SU-DHL-6 (cell line): ENCODE data around the gene INSR.
A peak's percentile ranks its signal among the peaks of the same experiment; 100 is the strongest.

ENCODE experiments used
- H2AFZ ChIP-seq: fragments of 200-600 bp; sonication (generic); 2 replicates; pipeline ENCODE4 v1.6.1; 2014; ENCODE audit warnings: low read depth, mild to moderate bottlenecking, moderate library complexity, mixed read lengths, antibody characterized with exemption, low read length; ENCODE audit not compliant: severe bottlenecking
- H3F3A ChIP-seq: fragments of 200-600 bp; shearing (Covaris generic); 2 replicates; pipeline ENCODE4 v1.6.0; 2016; ENCODE audit warnings: antibody characterized with exemption, mild to moderate bottlenecking; ENCODE audit not compliant: insufficient read depth
- H3K27ac ChIP-seq: fragments of 200-600 bp; sonication (generic); 2 replicates; pipeline ENCODE4 v1.5.1; 2016; ENCODE audit warnings: low read depth, mild to moderate bottlenecking, low read length, moderate library complexity, mixed read lengths
- H3K27me3 ChIP-seq: fragments of 200-600 bp; sonication (generic), shearing (Covaris generic); 2 replicates; pipeline ENCODE4 v1.6.0; 2014; ENCODE audit warnings: mild to moderate bottlenecking, low read length
- H3K36me3 ChIP-seq: fragments of 200-600 bp; sonication (generic); 2 replicates; pipeline ENCODE4 v1.6.1; 2014; ENCODE audit warnings: mild to moderate bottlenecking, low read length, mixed read lengths
- H3K4me2 ChIP-seq: fragments of 300-600, 200-600 bp; shearing (Covaris generic), sonication (generic); 2 replicates; pipeline ENCODE4 v1.6.0; 2014; ENCODE audit warnings: low read length, low read depth, mild to moderate bottlenecking; ENCODE audit not compliant: poor library complexity, severe bottlenecking
- H3K4me3 ChIP-seq: fragments of 200-600 bp; sonication (generic); 2 replicates; pipeline ENCODE4 v1.5.1; 2014; ENCODE audit warnings: antibody characterized with exemption, low read length, mild to moderate bottlenecking, mixed read lengths; ENCODE audit not compliant: insufficient read depth, poor library complexity, severe bottlenecking
- H3K79me2 ChIP-seq: fragments of 200-600 bp; sonication (generic); 2 replicates; pipeline ENCODE4 v1.6.1; 2014; ENCODE audit warnings: mild to moderate bottlenecking, low read length, moderate library complexity; ENCODE audit not compliant: insufficient read depth
- H3K9ac ChIP-seq: fragments of 200-600 bp; sonication (generic); 2 replicates; pipeline ENCODE4 v1.7.0; 2014; ENCODE audit warnings: mild to moderate bottlenecking, low read length
- H3K9me2 ChIP-seq: fragments of 200-600 bp; sonication (generic); replicated peaks from 2 replicates; pipeline ENCODE4 v1.6.1; 2014; ENCODE audit warnings: low read length; ENCODE audit not compliant: insufficient read depth
- H3K9me3 ChIP-seq: fragments of 200-600 bp; sonication (generic); 2 replicates; pipeline ENCODE4 v1.6.1; 2014; ENCODE audit warnings: low read length, mixed read lengths; ENCODE audit not compliant: insufficient read depth
- H4K20me1 ChIP-seq: fragments of 200-600 bp; sonication (generic); 2 replicates; pipeline ENCODE4 v1.6.1; 2014; ENCODE audit warnings: low read depth, mild to moderate bottlenecking, antibody characterized with exemption, low read length, moderate library complexity, mixed read lengths
- EZH2phosphoT487 ChIP-seq: fragments of 200-600 bp; sonication (generic), shearing (Covaris generic); conservative IDR thresholded peaks from 2 replicates; pipeline ENCODE4 v1.6.1; 2018; ENCODE audit warnings: mild to moderate bottlenecking, antibody characterized with exemption, low read length, moderate library complexity, mixed read lengths
- TF ChIP-seq, protein P1 (sequence below): fragments of 200-600 bp; sonication (generic); IDR thresholded peaks from one replicate; pipeline ENCODE4 v1.5.1; 2017; ENCODE audit warnings: antibody characterized with exemption, mild to moderate bottlenecking, low read length, moderate library complexity; ENCODE audit not compliant: insufficient read depth, poor library complexity, severe bottlenecking

INSR gene

DNA sequence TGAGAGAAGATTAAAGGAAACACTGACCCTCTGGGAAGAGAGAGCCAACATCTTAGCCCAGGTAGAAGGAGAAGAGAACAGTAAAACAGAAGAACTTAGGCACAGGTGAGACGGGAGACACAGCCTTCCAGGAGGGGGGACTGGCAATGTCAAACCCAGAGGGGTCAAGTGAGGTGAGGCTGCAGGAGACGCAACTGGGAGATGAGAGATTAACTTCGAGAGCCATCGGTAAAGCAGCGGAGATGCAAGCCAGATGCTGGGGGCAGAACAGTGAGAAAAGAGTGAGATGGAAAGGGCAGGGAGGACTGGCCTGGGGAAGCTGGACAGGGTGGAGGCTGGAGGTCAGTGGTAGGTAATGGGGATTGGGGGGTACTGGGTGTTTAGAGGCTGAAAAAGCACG lies 5.2 kb downstream of the INSR start:
- H3K4me2 ChIP-seq, result no peak overlapping the region
- no peaks in the 10 kb centered on the region for H3K27me3 ChIP-seq
- H2AFZ ChIP-seq, result no peak overlapping the region
- H3K27ac ChIP-seq, result peak overlapping the region; percentile 31; the same call in 1 of the 2 replicates
- TF ChIP-seq, protein P1, sequence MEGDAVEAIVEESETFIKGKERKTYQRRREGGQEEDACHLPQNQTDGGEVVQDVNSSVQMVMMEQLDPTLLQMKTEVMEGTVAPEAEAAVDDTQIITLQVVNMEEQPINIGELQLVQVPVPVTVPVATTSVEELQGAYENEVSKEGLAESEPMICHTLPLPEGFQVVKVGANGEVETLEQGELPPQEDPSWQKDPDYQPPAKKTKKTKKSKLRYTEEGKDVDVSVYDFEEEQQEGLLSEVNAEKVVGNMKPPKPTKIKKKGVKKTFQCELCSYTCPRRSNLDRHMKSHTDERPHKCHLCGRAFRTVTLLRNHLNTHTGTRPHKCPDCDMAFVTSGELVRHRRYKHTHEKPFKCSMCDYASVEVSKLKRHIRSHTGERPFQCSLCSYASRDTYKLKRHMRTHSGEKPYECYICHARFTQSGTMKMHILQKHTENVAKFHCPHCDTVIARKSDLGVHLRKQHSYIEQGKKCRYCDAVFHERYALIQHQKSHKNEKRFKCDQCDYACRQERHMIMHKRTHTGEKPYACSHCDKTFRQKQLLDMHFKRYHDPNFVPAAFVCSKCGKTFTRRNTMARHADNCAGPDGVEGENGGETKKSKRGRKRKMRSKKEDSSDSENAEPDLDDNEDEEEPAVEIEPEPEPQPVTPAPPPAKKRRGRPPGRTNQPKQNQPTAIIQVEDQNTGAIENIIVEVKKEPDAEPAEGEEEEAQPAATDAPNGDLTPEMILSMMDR, result no peak
- TF ChIP-seq EZH2phosphoT487, result no peak
- no peaks in the 10 kb centered on the region for H3K36me3 ChIP-seq
- no peaks in the 10 kb centered on the region for H3K9me3 ChIP-seq
- no peak overlapping the region for H3K9ac ChIP-seq
- H3K79me2 ChIP-seq, result peaks cover 98% of the 10 kb centered on the region
- peaks cover 37% of the 10 kb centered on the region for H3F3A ChIP-seq
- no peaks in the 10 kb centered on the region for H3K9me2 ChIP-seq
- no peak overlapping the region for H3K4me3 ChIP-seq
- no peaks in the 10 kb centered on the region for H4K20me1 ChIP-seq

GRCh38 chr19:7288131-7288530 lies 6.1 kb downstream of the INSR start:
- no peak overlapping the region for H3K4me2 ChIP-seq
- no peaks in the 10 kb centered on the region for H4K20me1 ChIP-seq
- H3K79me2 ChIP-seq, result peaks cover 98% of the 10 kb centered on the region

DNA sequence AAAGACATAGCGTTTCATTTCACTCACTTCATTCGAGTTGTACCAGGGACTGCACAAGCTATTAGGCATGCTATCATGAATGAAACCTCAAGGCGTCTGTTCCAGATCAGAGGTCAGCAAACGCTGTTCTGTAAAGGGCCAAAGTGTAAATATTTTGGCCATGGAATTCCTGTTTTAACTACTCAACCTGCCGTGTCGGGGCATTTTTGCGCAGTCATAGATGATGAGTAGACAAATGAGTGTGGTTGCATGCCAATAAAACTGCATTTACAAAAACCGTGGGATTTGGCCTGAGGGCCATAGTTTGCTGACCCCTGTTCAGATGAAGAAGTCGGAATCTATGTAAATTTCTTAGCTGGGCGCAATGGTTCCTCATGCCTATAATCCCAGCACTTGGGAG lies 6.5 kb downstream of the INSR start:
- Histone ChIP-seq H3K27ac (peak overlapping the region; percentile 21; the same call in 1 of the 2 replicates), H3K4me3 (no peak overlapping the region), H3K9me3 (no peaks in the 10 kb centered on the region), H2AFZ (no peak overlapping the region), H3F3A (peaks cover 45% of the 10 kb centered on the region), H3K27me3 (no peaks in the 10 kb centered on the region), H3K4me2 (no peak overlapping the region), H4K20me1 (no peaks in the 10 kb centered on the region), H3K79me2 (peaks cover 97% of the 10 kb centered on the region), H3K9me2 (no peaks in the 10 kb centered on the region), H3K9ac (no peak overlapping the region), H3K36me3 (no peaks in the 10 kb centered on the region)
- TF ChIP-seq EZH2phosphoT487, result no peak
- TF ChIP-seq, protein P1, result no peak

More at GRCh38 chr19:7288131-7288530, 6.1 kb downstream of the INSR start:
- no peaks in the 10 kb centered on the region for H3K27me3 ChIP-seq
- H3K36me3 ChIP-seq, result no peaks in the 10 kb centered on the region
- peaks cover 42% of the 10 kb centered on the region for H3F3A ChIP-seq
- no peak overlapping the region for H2AFZ ChIP-seq
- no peak overlapping the region for H3K9ac ChIP-seq
- TF ChIP-seq EZH2phosphoT487, result no peak
- TF ChIP-seq, protein P1, result no peak
- H3K4me3 ChIP-seq, result no peak overlapping the region
- H3K9me2 ChIP-seq, result no peaks in the 10 kb centered on the region
- peak overlapping the region; percentile 14; the same call in 1 of the 2 replicates for H3K27ac ChIP-seq
- no peaks in the 10 kb centered on the region for H3K9me3 ChIP-seq
